Measurements from ENCODE around the gene MRC1. TPM values are rescaled to one million over a fixed set of nuclear protein-coding genes. Genes with fewer than 3 reads are reported as not detected.
A peak's percentile ranks its signal among the peaks of the same experiment; 100 is the strongest.

The MRC1 gene
- total RNA-seq, 1 experiment from 2014 or later: 0.37 TPM

DNA sequence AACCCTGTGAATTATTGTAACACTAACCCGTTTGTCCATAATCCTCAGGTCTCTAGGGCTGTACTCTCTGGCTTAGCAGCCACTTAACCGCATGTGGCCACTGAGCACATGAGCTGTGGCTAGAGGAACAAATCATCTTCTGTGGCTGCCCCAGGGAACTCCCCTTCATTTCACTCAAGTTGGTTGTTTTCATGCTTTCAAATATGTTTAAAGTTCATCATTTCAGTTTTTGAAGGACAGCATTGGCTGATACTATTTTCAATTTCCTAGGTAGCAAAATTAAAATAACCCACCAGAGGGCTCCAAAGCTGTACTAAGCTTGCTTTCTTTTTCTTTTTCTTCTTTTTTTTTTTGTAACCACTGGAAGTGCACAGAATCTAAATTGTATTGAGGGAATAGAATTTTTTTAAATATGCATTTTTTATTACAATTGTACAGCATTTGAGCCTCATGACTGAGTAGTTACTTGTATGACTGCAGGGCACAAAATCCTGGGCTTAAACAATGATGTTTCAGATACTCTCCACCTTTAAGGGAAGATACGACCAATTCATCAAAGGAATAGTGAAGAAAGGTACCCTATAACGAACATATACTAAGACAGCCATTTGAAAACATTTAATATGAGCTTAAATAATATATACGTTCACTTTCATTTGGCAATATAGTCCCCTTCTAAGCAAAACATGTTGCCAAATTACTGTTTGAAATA is 38.6 kb downstream of the MRC1 start:
- H3K27me3 ChIP-seq (ENCODE audit: insufficient read depth, low read length): no peaks in the 10 kb centered on the region
- H4K20me1 ChIP-seq (ENCODE audit: insufficient read depth): no peaks in the 10 kb centered on the region
- TF ChIP-seq EZH2 (IDR thresholded peaks at IDR 0.05) (no peak), RAD21 (IDR thresholded peaks at IDR 0.05; ENCODE audit: low read depth) (peak; percentile 59)
- TF ChIP-seq, protein P1, sequence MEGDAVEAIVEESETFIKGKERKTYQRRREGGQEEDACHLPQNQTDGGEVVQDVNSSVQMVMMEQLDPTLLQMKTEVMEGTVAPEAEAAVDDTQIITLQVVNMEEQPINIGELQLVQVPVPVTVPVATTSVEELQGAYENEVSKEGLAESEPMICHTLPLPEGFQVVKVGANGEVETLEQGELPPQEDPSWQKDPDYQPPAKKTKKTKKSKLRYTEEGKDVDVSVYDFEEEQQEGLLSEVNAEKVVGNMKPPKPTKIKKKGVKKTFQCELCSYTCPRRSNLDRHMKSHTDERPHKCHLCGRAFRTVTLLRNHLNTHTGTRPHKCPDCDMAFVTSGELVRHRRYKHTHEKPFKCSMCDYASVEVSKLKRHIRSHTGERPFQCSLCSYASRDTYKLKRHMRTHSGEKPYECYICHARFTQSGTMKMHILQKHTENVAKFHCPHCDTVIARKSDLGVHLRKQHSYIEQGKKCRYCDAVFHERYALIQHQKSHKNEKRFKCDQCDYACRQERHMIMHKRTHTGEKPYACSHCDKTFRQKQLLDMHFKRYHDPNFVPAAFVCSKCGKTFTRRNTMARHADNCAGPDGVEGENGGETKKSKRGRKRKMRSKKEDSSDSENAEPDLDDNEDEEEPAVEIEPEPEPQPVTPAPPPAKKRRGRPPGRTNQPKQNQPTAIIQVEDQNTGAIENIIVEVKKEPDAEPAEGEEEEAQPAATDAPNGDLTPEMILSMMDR (IDR thresholded peaks at IDR 0.05 in 2 of 3, conservative IDR thresholded peaks at IDR 0.05 in 1 of 3; ENCODE audit: borderline replicate concordance in 1 of 3, insufficient read depth in 1 of 3, low read depth in 2 of 3, low read length in 2 of 3): peak; percentile 29 to 57 (median 56); a peak in 4 of 6 replicates
- peak; percentile 65 for ATAC-seq
- no peak overlapping the region for H3K4me3 ChIP-seq (replicated peaks in 1 of 2; ENCODE audit: low read depth in 1 of 2, low read length in 2 of 2)
- no peaks in the 10 kb centered on the region for H3K79me2 ChIP-seq (ENCODE audit: insufficient read depth, low read length)
- no peaks in the 10 kb centered on the region for H3K9me2 ChIP-seq (ENCODE audit: insufficient read depth)
- H3K36me3 ChIP-seq (ENCODE audit: control insufficient read depth in 1 of 2, insufficient read depth in 2 of 2, low read length in 2 of 2): no peaks in the 10 kb centered on the region
- H3K9me3 ChIP-seq (ENCODE audit: control insufficient read depth in 1 of 2, insufficient read depth in 1 of 2, low read depth in 1 of 2, low read length in 2 of 2): no peaks in the 10 kb centered on the region
- ChIA-PET CTCF (interaction anchor here (0.8 to 6.1 kb wide), 8 partner anchors 11 to 377 kb away, joined by 3 to 49 read pairs (median 4); no protein-coding TSS in a partner anchor), RAD21 (ENCODE audit: low non-redundant PET in 1 of 2, low total read pairs in 2 of 2, uncharacterized antibody in 2 of 2, unreplicated experiment in 2 of 2) (interaction anchor here in 1 of 2 experiments (1.7 kb wide), 1 partner anchor 369 kb away, joined by 4 read pairs; no protein-coding TSS in a partner anchor), POLR2A (no interaction called here)
- DNase-seq (ENCODE audit: low read depth, low spot score): no peak
- no peaks in the 10 kb centered on the region for H3K4me1 ChIP-seq (ENCODE audit: control insufficient read depth in 1 of 2, insufficient read depth in 2 of 2, low read length in 2 of 2)
- BruUV-seq (replicated peaks): no TSS peak
- H3K9ac ChIP-seq (ENCODE audit: low read length): no peak overlapping the region
- H3K4me2 ChIP-seq (ENCODE audit: low read length): no peak overlapping the region
- H2AFZ ChIP-seq (ENCODE audit: low read depth, low read length, poor library complexity, severe bottlenecking): peak overlapping the region; percentile 24
- intact Hi-C loops (cut with micrococcal nuclease): loop anchor here (1.0 to 10.0 kb wide), 6 partner anchors 241 to 1973 kb away; no protein-coding TSS in a partner anchor
- H3K27ac ChIP-seq (ENCODE audit: low read depth, low read length): no peak overlapping the region

DNA sequence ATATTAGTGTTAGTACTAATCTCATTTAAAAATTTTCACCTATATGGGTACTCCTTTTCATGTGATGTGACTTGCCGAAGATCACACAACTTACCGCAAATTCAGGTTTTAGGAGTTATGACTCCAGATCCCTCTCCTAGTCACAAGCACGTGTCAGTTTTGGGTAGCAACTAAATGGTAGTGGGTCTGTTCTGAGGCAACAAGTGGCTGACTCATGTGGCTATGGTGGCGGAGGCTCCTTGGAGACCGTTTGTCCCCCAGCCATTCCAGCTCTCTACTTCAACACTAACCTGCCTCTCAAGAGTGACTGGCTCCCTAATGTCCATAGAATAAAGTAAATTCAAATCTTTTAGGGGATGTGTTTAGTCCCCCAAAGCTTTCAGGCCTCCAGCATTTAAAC is 39.5 kb downstream of the MRC1 start:
- H2AFZ ChIP-seq (ENCODE audit: low read depth, low read length, poor library complexity, severe bottlenecking): no peak overlapping the region
- H3K4me1 ChIP-seq (ENCODE audit: control insufficient read depth in 1 of 2, insufficient read depth in 2 of 2, low read length in 2 of 2): no peaks in the 10 kb centered on the region
- no peaks in the 10 kb centered on the region for H3K27me3 ChIP-seq (ENCODE audit: insufficient read depth, low read length)
- H3K9me3 ChIP-seq (ENCODE audit: control insufficient read depth in 1 of 2, insufficient read depth in 1 of 2, low read depth in 1 of 2, low read length in 2 of 2): no peaks in the 10 kb centered on the region
- no peaks in the 10 kb centered on the region for H4K20me1 ChIP-seq (ENCODE audit: insufficient read depth)
- no peaks in the 10 kb centered on the region for H3K79me2 ChIP-seq (ENCODE audit: insufficient read depth, low read length)
- intact Hi-C loops (cut with micrococcal nuclease): loop anchor here (2.0 to 10.0 kb wide), 2 partner anchors 464 to 1974 kb away; no protein-coding TSS in a partner anchor
- H3K9me2 ChIP-seq (ENCODE audit: insufficient read depth): no peaks in the 10 kb centered on the region
- no TSS peak for BruUV-seq (replicated peaks)
- no peak overlapping the region for H3K27ac ChIP-seq (ENCODE audit: low read depth, low read length)
- H3K4me3 ChIP-seq (replicated peaks in 1 of 2; ENCODE audit: low read depth in 1 of 2, low read length in 2 of 2): no peak overlapping the region
- POLR2A ChIA-PET: no interaction called here
- ATAC-seq: no peak
- no peak overlapping the region for H3K4me2 ChIP-seq (ENCODE audit: low read length)
- no peak for DNase-seq (ENCODE audit: low read depth, low spot score)
- CTCF ChIA-PET: interaction anchor here (1.2 to 6.1 kb wide), 5 partner anchors 12 to 368 kb away, joined by 3 to 49 read pairs (median 4); no protein-coding TSS in a partner anchor
- RAD21 ChIA-PET (ENCODE audit: low non-redundant PET in 1 of 2, low total read pairs in 2 of 2, uncharacterized antibody in 2 of 2, unreplicated experiment in 2 of 2): interaction anchor here (0.7 to 1.7 kb wide), 2 partner anchors 368 to 390 kb away, joined by 3 to 4 read pairs; no protein-coding TSS in a partner anchor
- H3K36me3 ChIP-seq (ENCODE audit: control insufficient read depth in 1 of 2, insufficient read depth in 2 of 2, low read length in 2 of 2): no peaks in the 10 kb centered on the region
- H3K9ac ChIP-seq (ENCODE audit: low read length): no peak overlapping the region
- no peak for TF ChIP-seq FOSL1 (IDR thresholded peaks at IDR 0.05; ENCODE audit: low read depth)
- TF ChIP-seq ZFX (IDR thresholded peaks at IDR 0.05): no peak
- no peak for TF ChIP-seq POLR2AphosphoS5 (IDR thresholded peaks at IDR 0.05; ENCODE audit: low read depth, low read length)
- no peak for TF ChIP-seq ZNF274 (IDR thresholded peaks at IDR 0.05; ENCODE audit: low read depth, low read length)
- TF ChIP-seq, protein P2, sequence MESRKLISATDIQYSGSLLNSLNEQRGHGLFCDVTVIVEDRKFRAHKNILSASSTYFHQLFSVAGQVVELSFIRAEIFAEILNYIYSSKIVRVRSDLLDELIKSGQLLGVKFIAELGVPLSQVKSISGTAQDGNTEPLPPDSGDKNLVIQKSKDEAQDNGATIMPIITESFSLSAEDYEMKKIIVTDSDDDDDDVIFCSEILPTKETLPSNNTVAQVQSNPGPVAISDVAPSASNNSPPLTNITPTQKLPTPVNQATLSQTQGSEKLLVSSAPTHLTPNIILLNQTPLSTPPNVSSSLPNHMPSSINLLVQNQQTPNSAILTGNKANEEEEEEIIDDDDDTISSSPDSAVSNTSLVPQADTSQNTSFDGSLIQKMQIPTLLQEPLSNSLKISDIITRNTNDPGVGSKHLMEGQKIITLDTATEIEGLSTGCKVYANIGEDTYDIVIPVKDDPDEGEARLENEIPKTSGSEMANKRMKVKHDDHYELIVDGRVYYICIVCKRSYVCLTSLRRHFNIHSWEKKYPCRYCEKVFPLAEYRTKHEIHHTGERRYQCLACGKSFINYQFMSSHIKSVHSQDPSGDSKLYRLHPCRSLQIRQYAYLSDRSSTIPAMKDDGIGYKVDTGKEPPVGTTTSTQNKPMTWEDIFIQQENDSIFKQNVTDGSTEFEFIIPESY (IDR thresholded peaks at IDR 0.05; ENCODE audit: extremely low read depth, insufficient replicate concordance, low read length): no peak
- TF ChIP-seq SIN3A (IDR thresholded peaks at IDR 0.05; ENCODE audit: low read depth): no peak
- no peak for TF ChIP-seq SRF (IDR thresholded peaks at IDR 0.05; ENCODE audit: low read depth)
- no peak for TF ChIP-seq ELF1 (IDR thresholded peaks at IDR 0.05; ENCODE audit: borderline replicate concordance, low read depth)
- no peak for TF ChIP-seq JUND (IDR thresholded peaks at IDR 0.05)

Data from HCT116 (cell line).